ENCODE measurements around the gene HECTD1.
"Not testable (repeated sequence)": the region's sequence is repeated elsewhere in the genome, so short reads cannot be mapped to it uniquely, and the experiment has no call there.

HECTD1 gene

DNA sequence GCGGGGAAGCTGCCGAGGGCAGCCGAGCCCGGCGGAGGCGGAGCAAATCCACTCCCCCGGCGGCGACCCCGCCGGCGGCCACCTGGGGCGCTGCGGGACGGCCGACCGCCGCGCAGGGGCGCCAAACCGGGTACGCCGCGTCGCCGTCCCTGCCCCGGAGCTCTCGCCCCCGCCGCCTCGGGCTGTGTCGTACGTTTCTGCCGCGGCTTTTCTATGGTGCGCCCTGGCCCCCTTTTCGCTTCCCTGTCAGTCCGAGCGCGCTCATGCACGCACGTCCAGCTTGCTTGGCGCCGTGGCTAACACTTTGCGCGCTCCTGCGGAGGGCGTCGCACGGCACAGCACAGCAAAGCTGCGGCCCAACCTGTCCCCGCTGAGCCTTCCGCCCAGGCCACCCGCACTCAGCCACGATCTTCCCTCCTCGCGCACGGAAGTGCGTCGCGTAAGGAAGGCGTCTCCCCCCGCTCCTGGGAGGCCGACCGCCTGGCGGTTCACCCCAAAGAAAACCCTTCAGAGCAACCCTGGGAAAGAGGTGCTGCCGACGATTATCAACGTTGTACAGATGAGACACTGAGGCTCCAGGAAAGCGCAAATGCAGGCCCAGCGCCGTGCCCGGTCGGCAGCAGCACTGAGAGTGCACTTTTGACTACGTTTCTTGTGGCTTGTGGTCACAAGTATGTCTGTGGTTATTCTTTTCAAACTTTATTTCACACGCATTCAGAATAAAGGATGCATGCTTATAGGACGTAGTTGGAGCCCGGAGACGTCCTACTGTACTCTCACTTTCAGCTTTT, at the start of gene HECTD1:
Gene HECTD1, minus strand, starts transcription at position 39 of the 791 bp plus-strand sequence. CDS start 1,857 bp downstream, outside the sequence.
- DNase-seq: peak; percentile 91
- H3K9me3 Mint-ChIP-seq: no peaks in the 10 kb centered on the region
- H3K4me1 Mint-ChIP-seq: peaks cover 48% of the 10 kb centered on the region
- peaks cover 26% of the 10 kb centered on the region for H3K36me3 Mint-ChIP-seq (ENCODE audit: low read depth)
- peak; percentile 78 for ATAC-seq
- peak within 1 kb of the TSS; percentile 91 for H3K4me3 Mint-ChIP-seq
- H3K27me3 Mint-ChIP-seq: peaks cover 5% of the 10 kb centered on the region
- H3K27ac Mint-ChIP-seq: peak within 1 kb of the TSS; percentile 99

- H3K4me1 Mint-ChIP-seq: no peaks in the 10 kb centered on the region
- ATAC-seq: no peak
Observed at GRCh38 chr14:31257244-31257553, 49.6 kb upstream of the HECTD1 start.

DNA sequence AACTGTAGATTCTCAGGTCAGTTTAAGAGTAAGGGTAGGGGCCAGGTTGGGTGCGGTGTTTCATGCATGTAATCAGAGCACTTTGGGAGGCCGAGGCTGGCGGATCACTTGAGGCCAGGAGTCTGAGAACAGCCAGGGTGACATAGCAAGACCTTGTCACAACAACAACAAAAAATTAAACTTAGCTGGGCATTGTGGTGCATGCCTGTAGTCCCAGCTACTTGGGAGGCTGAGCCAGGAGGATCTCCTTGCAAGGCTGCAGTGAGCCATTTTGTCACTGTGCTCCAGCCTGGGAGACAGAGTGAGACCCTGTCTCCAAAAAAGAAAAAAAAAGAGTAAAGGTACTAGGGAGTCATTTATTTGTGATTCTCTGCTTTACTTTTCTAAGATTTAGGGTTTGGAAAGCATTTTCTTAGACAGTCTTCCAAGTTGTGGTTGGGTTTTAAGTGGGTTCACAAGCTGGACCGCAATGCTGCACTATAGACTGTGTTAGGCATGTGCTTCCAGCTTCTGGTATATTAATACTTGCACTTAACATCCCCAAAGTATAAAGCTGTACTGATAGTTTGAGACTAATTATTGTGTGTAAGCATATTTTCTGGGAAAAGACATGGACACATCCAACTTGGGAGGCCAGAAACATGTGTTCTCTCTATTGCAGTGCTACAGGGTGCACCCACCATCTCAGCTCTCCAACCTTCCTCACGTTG, 49.1 kb upstream of the HECTD1 start:
- Mint-ChIP-seq H3K27ac (no peak overlapping the region), H3K4me3 (no peak overlapping the region), H3K27me3 (no peaks in the 10 kb centered on the region), H3K36me3 (ENCODE audit: low read depth) (no peaks in the 10 kb centered on the region), H3K9me3 (no peaks in the 10 kb centered on the region), H3K4me1 (no peaks in the 10 kb centered on the region)
- ATAC-seq (no peak), DNase-seq (no peak)

More at GRCh38 chr14:31257244-31257553, 49.6 kb upstream of the HECTD1 start:
- H3K9me3 Mint-ChIP-seq: no peaks in the 10 kb centered on the region
- no peak overlapping the region for H3K4me3 Mint-ChIP-seq
- H3K27me3 Mint-ChIP-seq: no peaks in the 10 kb centered on the region
- no peak for DNase-seq
- no peak overlapping the region for H3K27ac Mint-ChIP-seq
- H3K36me3 Mint-ChIP-seq (ENCODE audit: low read depth): no peaks in the 10 kb centered on the region

GRCh38 chr14:31255918-31256317, 48.3 kb upstream of the HECTD1 start:
- H3K9me3 Mint-ChIP-seq; ATAC-seq; H3K27ac Mint-ChIP-seq; H3K4me3 Mint-ChIP-seq; H3K27me3 Mint-ChIP-seq; DNase-seq; H3K4me1 Mint-ChIP-seq; H3K36me3 Mint-ChIP-seq (ENCODE audit: low read depth): not testable (repeated sequence)

GRCh38 chr14:31255286-31255685, 47.7 kb upstream of the HECTD1 start:
- ATAC-seq: no peak
- Mint-ChIP-seq H3K4me3 (no peak overlapping the region), H3K36me3 (ENCODE audit: low read depth) (no peaks in the 10 kb centered on the region), H3K4me1 (no peaks in the 10 kb centered on the region), H3K27me3 (no peaks in the 10 kb centered on the region), H3K27ac (no peak overlapping the region), H3K9me3 (no peaks in the 10 kb centered on the region)
- no peak for DNase-seq

- no peak overlapping the region for H3K27ac Mint-ChIP-seq
- H3K9me3 Mint-ChIP-seq: no peaks in the 10 kb centered on the region
- H3K27me3 Mint-ChIP-seq: no peaks in the 10 kb centered on the region
- no peak overlapping the region for H3K4me3 Mint-ChIP-seq
- no peaks in the 10 kb centered on the region for H3K4me1 Mint-ChIP-seq
- no peak for DNase-seq
- ATAC-seq: no peak
- H3K36me3 Mint-ChIP-seq (ENCODE audit: low read depth): no peaks in the 10 kb centered on the region
Observed at GRCh38 chr14:31253746-31254471, 46.3 kb upstream of the HECTD1 start.

- DNase-seq: no peak
- Mint-ChIP-seq H3K27ac (no peak overlapping the region), H3K4me1 (no peaks in the 10 kb centered on the region), H3K27me3 (no peaks in the 10 kb centered on the region), H3K9me3 (no peaks in the 10 kb centered on the region), H3K4me3 (no peak overlapping the region), H3K36me3 (ENCODE audit: low read depth) (no peaks in the 10 kb centered on the region)
- ATAC-seq: no peak
Observed at GRCh38 chr14:31252865-31253264, 45.3 kb upstream of the HECTD1 start.

GRCh38 chr14:31251028-31251958, 43.7 kb upstream of the HECTD1 start:
- no peaks in the 10 kb centered on the region for H3K27me3 Mint-ChIP-seq
- no peak for ATAC-seq
- no peak for DNase-seq
- no peaks in the 10 kb centered on the region for H3K4me1 Mint-ChIP-seq
- H3K9me3 Mint-ChIP-seq: no peaks in the 10 kb centered on the region
- no peak overlapping the region for H3K4me3 Mint-ChIP-seq
- no peaks in the 10 kb centered on the region for H3K36me3 Mint-ChIP-seq (ENCODE audit: low read depth)
- H3K27ac Mint-ChIP-seq: no peak overlapping the region

- DNase-seq (no peak), ATAC-seq (no peak)
- Mint-ChIP-seq H3K36me3 (ENCODE audit: low read depth) (no peaks in the 10 kb centered on the region), H3K4me3 (no peak overlapping the region), H3K4me1 (peaks cover 16% of the 10 kb centered on the region), H3K27ac (no peak overlapping the region), H3K9me3 (no peaks in the 10 kb centered on the region), H3K27me3 (no peaks in the 10 kb centered on the region)
Observed at GRCh38 chr14:31244626-31245025, 37.0 kb upstream of the HECTD1 start.

DNA sequence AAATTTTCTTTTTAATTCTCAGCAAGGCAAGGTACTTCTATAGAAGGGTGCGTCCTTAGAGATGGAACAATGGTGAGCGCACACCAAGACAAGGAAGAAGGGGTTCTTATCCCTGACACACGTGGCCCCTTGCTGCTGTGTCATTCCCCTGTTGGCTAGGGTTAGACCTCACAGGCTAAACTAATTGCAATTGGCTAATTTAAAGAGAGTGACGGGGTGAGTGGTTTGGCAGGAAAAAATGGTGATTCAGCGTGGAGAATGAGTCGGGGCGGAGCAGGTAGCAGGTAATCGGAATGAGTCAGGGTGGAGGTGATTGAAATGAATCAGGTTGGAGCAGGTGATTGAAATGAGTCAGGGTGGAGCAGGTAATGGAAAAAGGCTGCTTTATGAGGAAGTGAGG, 36.3 kb upstream of the HECTD1 start:
- H3K9me3 Mint-ChIP-seq: no peaks in the 10 kb centered on the region
- H3K27ac Mint-ChIP-seq: no peak overlapping the region
- no peaks in the 10 kb centered on the region for H3K36me3 Mint-ChIP-seq (ENCODE audit: low read depth)
- no peak for ATAC-seq
- H3K27me3 Mint-ChIP-seq: no peaks in the 10 kb centered on the region
- DNase-seq: peak; percentile 5
- H3K4me3 Mint-ChIP-seq: no peak overlapping the region
- H3K4me1 Mint-ChIP-seq: peaks cover 16% of the 10 kb centered on the region

DNA sequence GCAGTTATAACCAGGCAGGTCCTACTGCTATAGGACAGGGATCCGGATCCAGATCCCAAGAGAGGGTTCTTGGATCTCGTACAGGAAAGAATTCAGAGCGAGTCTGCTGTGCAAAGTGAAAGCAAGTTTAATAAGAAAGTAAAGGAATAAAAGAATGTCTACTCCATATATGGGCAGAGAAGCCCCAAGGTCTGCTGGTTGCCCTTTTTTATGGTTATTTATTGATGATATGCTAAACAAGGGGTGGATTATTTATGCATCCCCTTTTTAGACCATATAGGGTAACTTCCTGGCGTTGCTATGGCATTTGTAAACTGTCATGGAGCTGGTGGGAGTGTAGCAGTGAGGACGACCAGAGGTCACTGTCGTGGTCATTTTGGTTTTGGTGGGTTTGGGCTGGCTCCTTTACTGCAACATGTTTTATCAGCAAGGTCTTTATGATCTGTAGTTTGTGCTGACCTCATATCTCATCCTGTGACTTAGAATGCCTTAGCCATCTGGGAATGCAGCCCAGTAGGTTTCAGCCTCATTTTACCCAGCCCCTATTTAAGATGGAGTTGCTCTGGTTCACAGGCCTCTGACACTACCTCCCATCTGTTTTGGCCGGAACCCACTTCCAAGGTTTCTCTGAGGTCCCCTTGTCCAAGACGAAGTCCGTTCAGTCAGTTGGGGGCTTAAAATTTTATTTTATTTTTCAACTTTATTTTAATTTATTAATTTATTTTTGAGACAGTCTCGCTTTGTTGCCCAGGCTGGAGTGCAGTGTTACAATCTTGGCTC, 34.8 kb upstream of the HECTD1 start:
- not testable (repeated sequence) for H3K9me3 Mint-ChIP-seq, H3K4me3 Mint-ChIP-seq, ATAC-seq

DNA sequence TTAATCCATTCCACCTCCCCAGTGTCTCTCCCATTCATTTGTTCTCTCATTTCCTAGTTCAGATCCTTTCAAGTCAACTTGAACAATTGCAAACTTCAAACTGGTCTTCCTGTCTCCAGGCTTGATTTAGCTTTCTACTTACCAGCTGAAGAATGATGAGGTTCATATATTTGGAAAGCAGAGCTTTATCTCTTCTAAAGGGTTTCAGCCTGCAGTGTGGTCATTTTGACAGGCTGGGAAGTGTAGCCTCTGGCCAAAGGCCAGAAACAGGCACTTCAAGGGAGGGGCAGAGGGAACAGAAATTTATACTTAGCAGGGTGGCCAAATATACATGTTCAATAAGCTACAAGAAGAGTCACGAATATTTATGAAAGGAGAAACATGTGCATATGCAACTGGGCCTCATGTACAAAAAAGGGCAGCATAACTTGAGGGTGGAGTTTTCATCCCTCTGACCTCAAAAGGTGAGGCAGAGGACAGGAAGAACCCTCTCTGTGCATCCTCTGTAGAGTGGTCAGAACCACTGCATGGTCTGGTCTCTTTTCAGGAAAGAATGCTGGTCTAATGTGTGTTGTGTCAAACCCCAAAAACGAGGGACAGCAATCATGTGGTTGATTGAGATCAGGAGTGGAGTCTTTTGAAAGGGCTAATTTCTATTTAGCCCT, 34.0 kb upstream of the HECTD1 start:
- H3K27me3 Mint-ChIP-seq: peaks cover 3% of the 10 kb centered on the region
- ATAC-seq (no peak), DNase-seq (no peak)
- no peak overlapping the region for H3K4me3 Mint-ChIP-seq
- no peaks in the 10 kb centered on the region for H3K36me3 Mint-ChIP-seq (ENCODE audit: low read depth)
- H3K4me1 Mint-ChIP-seq: peaks cover 16% of the 10 kb centered on the region
- no peaks in the 10 kb centered on the region for H3K9me3 Mint-ChIP-seq
- peak overlapping the region; percentile 4 for H3K27ac Mint-ChIP-seq

More for the DNA sequence above, 34.8 kb upstream of the HECTD1 start:
- H3K27ac Mint-ChIP-seq; DNase-seq; H3K36me3 Mint-ChIP-seq (ENCODE audit: low read depth); H3K27me3 Mint-ChIP-seq: not testable (repeated sequence)
- H3K4me1 Mint-ChIP-seq: peaks cover 16% of the 10 kb centered on the region

DNA sequence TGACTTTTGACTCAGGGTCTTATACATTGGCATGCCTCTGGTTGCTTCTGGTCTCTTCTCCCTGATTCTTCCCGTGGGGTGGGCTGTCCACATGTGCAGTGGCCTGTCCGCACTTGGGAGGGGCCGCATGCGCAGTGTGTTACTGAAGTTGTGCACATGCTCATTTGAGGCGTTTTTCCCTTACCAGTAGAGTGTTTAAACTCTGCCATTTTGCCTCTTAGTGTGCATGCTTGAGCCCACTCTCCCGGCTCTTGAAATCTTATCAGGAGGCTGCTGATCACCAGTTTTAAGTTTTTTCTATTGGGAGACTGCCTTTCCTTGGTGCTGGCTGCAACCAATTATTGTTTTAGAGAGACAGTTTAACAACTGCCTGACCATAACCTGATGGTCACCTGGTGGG, 32.1 kb upstream of the HECTD1 start:
- DNase-seq (no peak), ATAC-seq (no peak)
- Mint-ChIP-seq H3K27me3 (peaks cover 3% of the 10 kb centered on the region), H3K9me3 (no peaks in the 10 kb centered on the region), H3K27ac (no peak overlapping the region), H3K4me3 (no peak overlapping the region), H3K4me1 (peaks cover 16% of the 10 kb centered on the region), H3K36me3 (ENCODE audit: low read depth) (no peaks in the 10 kb centered on the region)
